Measurements from ENCODE around the gene SOX15. TPM values are rescaled to one million over a fixed set of nuclear protein-coding genes. Genes with fewer than 3 reads are reported as not detected.
A peak's percentile ranks its signal among the peaks of the same experiment; 100 is the strongest.

SOX15 gene
- total and polyA plus RNA-seq, 2 of the 13 experiments (the other 11 are each of a cell fraction or from before 2014, with no cell fraction given): 0.07 to 0.18 TPM

DNA sequence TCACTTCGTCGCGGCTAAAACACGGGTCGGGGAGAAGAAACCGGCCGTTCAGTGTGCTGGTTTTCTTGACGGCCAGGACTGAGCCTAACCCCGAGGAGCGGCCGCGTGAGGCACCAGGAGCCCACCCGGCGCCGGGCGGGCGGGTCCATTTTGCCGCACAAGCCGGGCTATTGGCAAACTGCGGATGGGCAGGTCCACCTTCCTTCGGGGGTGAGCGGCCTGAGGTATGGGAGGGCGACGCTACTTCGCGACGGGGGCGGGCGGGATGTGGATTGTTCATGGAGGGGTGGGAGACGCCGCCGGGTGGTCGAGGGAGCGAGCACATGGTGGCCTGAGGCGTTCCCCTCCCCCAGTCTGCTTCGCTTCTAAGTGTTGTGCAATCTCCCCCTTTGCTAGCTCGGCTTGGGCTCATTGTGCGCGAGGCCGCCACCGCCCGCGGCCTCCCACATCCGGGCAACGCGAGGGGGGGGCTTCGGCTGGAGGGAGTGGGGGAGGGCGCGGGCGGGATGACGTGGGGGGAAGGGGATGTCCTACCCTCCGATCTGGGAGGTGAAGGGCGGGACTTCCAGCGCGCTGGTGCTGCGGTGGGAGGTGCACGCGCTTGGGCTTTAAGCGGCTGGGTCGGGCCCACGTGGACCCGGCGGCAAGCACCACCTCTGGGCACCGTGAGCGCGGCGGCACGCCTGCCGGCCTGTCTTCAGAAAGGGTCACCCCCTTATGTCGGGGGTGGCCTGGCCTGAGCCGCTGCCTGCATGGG is 16.4 kb downstream of the SOX15 start (continued):
- TF ChIP-seq, protein P1, sequence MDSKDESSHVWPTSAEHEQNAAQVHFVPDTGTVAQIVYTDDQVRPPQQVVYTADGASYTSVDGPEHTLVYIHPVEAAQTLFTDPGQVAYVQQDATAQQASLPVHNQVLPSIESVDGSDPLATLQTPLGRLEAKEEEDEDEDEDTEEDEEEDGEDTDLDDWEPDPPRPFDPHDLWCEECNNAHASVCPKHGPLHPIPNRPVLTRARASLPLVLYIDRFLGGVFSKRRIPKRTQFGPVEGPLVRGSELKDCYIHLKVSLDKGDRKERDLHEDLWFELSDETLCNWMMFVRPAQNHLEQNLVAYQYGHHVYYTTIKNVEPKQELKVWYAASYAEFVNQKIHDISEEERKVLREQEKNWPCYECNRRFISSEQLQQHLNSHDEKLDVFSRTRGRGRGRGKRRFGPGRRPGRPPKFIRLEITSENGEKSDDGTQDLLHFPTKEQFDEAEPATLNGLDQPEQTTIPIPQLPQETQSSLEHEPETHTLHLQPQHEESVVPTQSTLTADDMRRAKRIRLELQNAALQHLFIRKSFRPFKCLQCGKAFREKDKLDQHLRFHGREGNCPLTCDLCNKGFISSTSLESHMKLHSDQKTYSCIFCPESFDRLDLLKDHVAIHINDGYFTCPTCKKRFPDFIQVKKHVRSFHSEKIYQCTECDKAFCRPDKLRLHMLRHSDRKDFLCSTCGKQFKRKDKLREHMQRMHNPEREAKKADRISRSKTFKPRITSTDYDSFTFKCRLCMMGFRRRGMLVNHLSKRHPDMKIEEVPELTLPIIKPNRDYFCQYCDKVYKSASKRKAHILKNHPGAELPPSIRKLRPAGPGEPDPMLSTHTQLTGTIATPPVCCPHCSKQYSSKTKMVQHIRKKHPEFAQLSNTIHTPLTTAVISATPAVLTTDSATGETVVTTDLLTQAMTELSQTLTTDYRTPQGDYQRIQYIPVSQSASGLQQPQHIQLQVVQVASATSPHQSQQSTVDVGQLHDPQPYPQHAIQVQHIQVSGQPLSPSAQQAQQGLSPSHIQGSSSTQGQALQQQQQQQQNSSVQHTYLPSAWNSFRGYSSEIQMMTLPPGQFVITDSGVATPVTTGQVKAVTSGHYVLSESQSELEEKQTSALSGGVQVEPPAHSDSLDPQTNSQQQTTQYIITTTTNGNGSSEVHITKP (CRISPR knock-in tag; IDR thresholded peaks at IDR 0.05; ENCODE audit: low read depth): peak; percentile 91
- TF ChIP-seq KLF6 (CRISPR knock-in tag; IDR thresholded peaks at IDR 0.05): no peak
- no peak for TF ChIP-seq PCBP2 (optimal IDR thresholded peaks at IDR 0.05; ENCODE audit: low read depth, low read length, poor library complexity, severe bottlenecking)
- no peak for TF ChIP-seq BCLAF1 (IDR thresholded peaks at IDR 0.05)
- no peak for TF ChIP-seq HNRNPH1 (optimal IDR thresholded peaks at IDR 0.05; ENCODE audit: low read depth, low read length)
- no peak for TF ChIP-seq ZNF430 (CRISPR knock-in tag; IDR thresholded peaks at IDR 0.05)
- 0 out of 2 replicates have a peak, but pooled peaks have one; percentile 62 for TF ChIP-seq TSC22D2 (CRISPR knock-in tag; IDR thresholded peaks at IDR 0.05; ENCODE audit: borderline replicate concordance)
- TF ChIP-seq, protein P2, sequence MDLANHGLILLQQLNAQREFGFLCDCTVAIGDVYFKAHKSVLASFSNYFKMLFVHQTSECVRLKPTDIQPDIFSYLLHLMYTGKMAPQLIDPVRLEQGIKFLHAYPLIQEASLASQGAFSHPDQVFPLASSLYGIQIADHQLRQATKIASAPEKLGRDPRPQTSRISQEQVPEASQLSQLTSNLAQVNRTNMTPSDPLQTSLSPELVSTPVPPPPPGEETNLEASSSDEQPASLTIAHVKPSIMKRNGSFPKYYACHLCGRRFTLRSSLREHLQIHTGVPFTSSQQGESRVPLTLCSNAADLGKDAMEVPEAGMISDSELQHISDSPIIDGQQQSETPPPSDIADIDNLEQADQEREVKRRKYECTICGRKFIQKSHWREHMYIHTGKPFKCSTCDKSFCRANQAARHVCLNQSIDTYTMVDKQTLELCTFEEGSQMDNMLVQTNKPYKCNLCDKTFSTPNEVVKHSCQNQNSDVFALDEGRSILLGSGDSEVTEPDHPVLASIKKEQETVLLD (CRISPR knock-in tag; IDR thresholded peaks at IDR 0.05; ENCODE audit: low read depth): no peak
- TF ChIP-seq ZNF709 (CRISPR knock-in tag; IDR thresholded peaks at IDR 0.05): no peak
- TF ChIP-seq, protein P3, sequence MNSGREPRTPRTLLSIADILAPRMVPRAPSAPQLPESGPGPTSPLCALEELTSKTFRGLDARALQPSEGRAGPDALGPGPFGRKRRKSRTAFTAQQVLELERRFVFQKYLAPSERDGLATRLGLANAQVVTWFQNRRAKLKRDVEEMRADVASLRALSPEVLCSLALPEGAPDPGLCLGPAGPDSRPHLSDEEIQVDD (CRISPR knock-in tag; IDR thresholded peaks at IDR 0.05; ENCODE audit: borderline replicate concordance): no peak
- peak; percentile 13; the same call in 1 of the 2 replicates for TF ChIP-seq MAF1 (CRISPR knock-in tag; IDR thresholded peaks at IDR 0.05; ENCODE audit: borderline replicate concordance)
- peak; percentile 79 for TF ChIP-seq SIN3A (IDR thresholded peaks at IDR 0.05; ENCODE audit: borderline replicate concordance, low read depth, low read length)
- no peak for TF ChIP-seq TAF15 (IDR thresholded peaks at IDR 0.05; ENCODE audit: low read depth, low read length, poor library complexity, severe bottlenecking)
- TF ChIP-seq ZBTB38 (CRISPR knock-in tag; IDR thresholded peaks at IDR 0.05): peak; percentile 75
- peak; percentile 41 to 84; a peak in 3 of 4 replicates for TF ChIP-seq EP300 (IDR thresholded peaks at IDR 0.05; ENCODE audit: low read depth in 2 of 2, low read length in 2 of 2)
- TF ChIP-seq EP300 (CRISPR knock-in tag; IDR thresholded peaks at IDR 0.05; ENCODE audit: borderline replicate concordance): peak; percentile 44; the same call in 1 of the 2 replicates
- peak; percentile 44 for TF ChIP-seq HNRNPK (IDR thresholded peaks at IDR 0.05; ENCODE audit: low read depth, low read length, poor library complexity, severe bottlenecking)
- no peak for TF ChIP-seq ZNF569 (CRISPR knock-in tag; IDR thresholded peaks at IDR 0.05; ENCODE audit: borderline replicate concordance)
- 0 out of 2 replicates have a peak, but pooled peaks have one; percentile 34 for TF ChIP-seq KMT2B (CRISPR knock-in tag; IDR thresholded peaks at IDR 0.05)
- peak; percentile 12 for TF ChIP-seq SKI (IDR thresholded peaks at IDR 0.05; ENCODE audit: partially characterized antibody)
- no peak for TF ChIP-seq ZNF776 (CRISPR knock-in tag; IDR thresholded peaks at IDR 0.05)

Measured in HepG2 (cell line).